K562 (cell line): Measurements from ENCODE around the gene SH3RF1. TPM values are rescaled to one million over a fixed set of nuclear protein-coding genes. Genes with fewer than 3 reads are reported as not detected.

Experiments used
- ATAC-seq: fragments of 200-7000 bp; cut with Tn5 transposase; 3 replicates; pipeline ENCODE4 v1.9.1; 2020; ENCODE audit warnings: moderate library complexity
- BruUV-seq: library from RNA; stranded (reverse); fragments of 400-500 nt; replicated peaks from 2 replicates; lab custom pipeline; 2021; lab: Mats Ljungman, UMichigan
- CTCF ChIA-PET: fragments of 300-600 bp; formaldehyde crosslinking; extraction: SDS; loops from one replicate; lab custom pipeline; 2021; ENCODE audit warnings: low intra/inter-chr PET ratio; lab: Yijun Ruan, JAX
- POLR2A ChIA-PET: fragments of 300-600, 350-650 bp; sonication (Branson Sonifier 250); formaldehyde crosslinking; extraction: SDS; loops from one replicate; lab custom pipeline; 2021; ENCODE audit warnings: antibody characterized with exemption, inconsistent platforms; lab: Yijun Ruan, JAX
- DNase-seq, 4 experiments: peaks; one replicate each; pipeline versions ENCODE4 v3.0.0 to v3.0.0-alpha.2; 2011 to 2018; ENCODE audit warnings: low spot score in 3 of 4, mixed read lengths in 3 of 4; ENCODE audit errors: extremely low read depth in 1 of 4
- FAIRE-seq: peaks from 2 replicates; lab custom pipeline; 2011; peaks lifted over from hg19 to GRCh38; lab: Jason Lieb, UNC
- H2AFZ ChIP-seq: 2 replicates; pipeline ENCODE4 v1.6.0; 2011; ENCODE audit warnings: low read depth, low read length, control low read depth, inconsistent platforms
- H3K27ac ChIP-seq: fragments of 200-600 bp; 3 replicates; pipeline ENCODE4 v1.8.0; 2011; ENCODE audit warnings: low read depth, mild to moderate bottlenecking, control low read depth, inconsistent platforms, low read length, moderate library complexity, mixed read lengths; ENCODE audit errors: extremely low read depth
- H3K27me3 ChIP-seq, 2 experiments: fragments of 300-600 bp in 1 of 2; 2 replicates in 1 of 2; 3 replicates in 1 of 2; pipeline versions ENCODE4 v1.6.0 to v1.8.0; 2011; ENCODE audit warnings: inconsistent platforms in 2 of 2, low read length in 2 of 2, mild to moderate bottlenecking in 1 of 2, mixed read lengths in 1 of 2, moderate library complexity in 1 of 2; ENCODE audit not compliant: control insufficient read depth in 2 of 2, insufficient read depth in 2 of 2
- H3K36me3 ChIP-seq: fragments of 300-600 bp; 3 replicates; pipeline ENCODE4 v1.8.0; 2011; ENCODE audit warnings: mild to moderate bottlenecking, low read length, inconsistent platforms; ENCODE audit not compliant: control insufficient read depth, insufficient read depth
- H3K4me1 ChIP-seq, 2 experiments: fragments of 200-600 bp in 1 of 2; replicated peaks in 1 of 2; 2 replicates in 1 of 2; 3 replicates in 1 of 2; pipeline versions ENCODE4 v1.5.1 to v1.8.0; 2011; ENCODE audit warnings: inconsistent platforms in 2 of 2, low read length in 2 of 2, mild to moderate bottlenecking in 1 of 2, mixed read lengths in 1 of 2, moderate library complexity in 1 of 2; ENCODE audit not compliant: control insufficient read depth in 2 of 2, insufficient read depth in 2 of 2
- H3K4me2 ChIP-seq: 2 replicates; pipeline ENCODE4 v1.6.1; 2011; ENCODE audit warnings: low read length, control low read depth, inconsistent platforms, mixed read lengths; ENCODE audit not compliant: insufficient read depth
- H3K4me3 ChIP-seq: fragments of 200-600 bp; sonication (generic), shearing (Covaris generic); 2 replicates; pipeline ENCODE4 v1.5.1; 2016; ENCODE audit warnings: control low read depth, inconsistent platforms
- H3K79me2 ChIP-seq: fragments of 200-600 bp; 3 replicates; pipeline ENCODE4 v1.8.0; 2011; ENCODE audit warnings: low read length, inconsistent platforms; ENCODE audit not compliant: control insufficient read depth, insufficient read depth
- H3K9ac ChIP-seq, 2 experiments: 2 replicates each; pipeline versions ENCODE4 v1.6.0 to v1.6.1; 2011; ENCODE audit warnings: low read depth in 2 of 2, low read length in 2 of 2, control low read depth in 1 of 2, inconsistent platforms in 1 of 2, mild to moderate bottlenecking in 1 of 2, mixed read lengths in 1 of 2; ENCODE audit not compliant: insufficient read depth in 1 of 2
- H3K9me1 ChIP-seq: one replicate; pipeline ENCODE4 v1.6.0; 2011; ENCODE audit warnings: inconsistent platforms, mild to moderate bottlenecking, low read length, moderate library complexity; ENCODE audit not compliant: control insufficient read depth, insufficient read depth
- H3K9me3 ChIP-seq: replicated peaks from 2 replicates; pipeline ENCODE4 v1.5.1; 2011; ENCODE audit warnings: low read depth, low read length, inconsistent platforms; ENCODE audit not compliant: control insufficient read depth, insufficient read depth
- H4K20me1 ChIP-seq: replicated peaks from 2 replicates; pipeline ENCODE4 v1.6.1; 2011; ENCODE audit warnings: low read length, inconsistent platforms, mixed read lengths; ENCODE audit not compliant: control insufficient read depth, insufficient read depth
- ATF1 ChIP-seq, 2 experiments: fragments of 450-650 bp in 1 of 2; IDR thresholded peaks; 2 replicates each; pipeline ENCODE4 v1.6.1; 2016; ENCODE audit warnings: missing compliant biosample characterization in 1 of 2, missing genetic modification characterization in 1 of 2
- CBFA2T2 ChIP-seq: fragments of 450-650 bp; conservative IDR thresholded peaks from 2 replicates; pipeline ENCODE4 v1.6.1; 2017; ENCODE audit warnings: mild to moderate bottlenecking
- MYBL2 ChIP-seq, 2 experiments: fragments of 450-650 bp in 1 of 2; sonication (generic) in 1 of 2; formaldehyde crosslinking in 1 of 2; IDR thresholded peaks; 2 replicates each; pipeline versions ENCODE4 v1.6.1 to v1.8.1; 2017 to 2022; ENCODE audit warnings: borderline replicate concordance in 1 of 2, inconsistent platforms in 1 of 2, low read depth in 1 of 2, mild to moderate bottlenecking in 1 of 2, missing genetic modification reagents in 1 of 2, moderate library complexity in 1 of 2
- PHTF2 ChIP-seq: fragments of 250-450 bp; sonication (Bioruptor Pico); IDR thresholded peaks from 2 replicates; pipeline ENCODE4 v1.5.0; 2021; ENCODE audit warnings: mild to moderate bottlenecking
- THRAP3 ChIP-seq: fragments of 450-650 bp; IDR thresholded peaks from 2 replicates; pipeline ENCODE4 v1.6.1; 2016; ENCODE audit warnings: mild to moderate bottlenecking, inconsistent platforms, borderline replicate concordance
- ZEB2 ChIP-seq: fragments of 450-650 bp; IDR thresholded peaks from 2 replicates; pipeline ENCODE4 v1.6.1; 2016
- ZNF134 ChIP-seq: fragments of 250-450 bp; sonication (Bioruptor Pico); conservative IDR thresholded peaks from 2 replicates; pipeline ENCODE4 v1.4.0; 2020
- ZNF584 ChIP-seq: fragments of 200-800 bp; sonication (Bioruptor generic); IDR thresholded peaks from 2 replicates; pipeline ENCODE4 v1.6.1; 2016; ENCODE audit warnings: low read depth, mild to moderate bottlenecking, missing genetic modification characterization, missing compliant biosample characterization
- WGBS: fragments of 100-300 bp; shearing (Covaris generic); methylation state at CpG from one replicate; pipeline ENCODE4 v1.1.6; 2016; ENCODE audit warnings: low coverage, mixed read lengths; ENCODE audit not compliant: insufficient coverage; ENCODE audit errors: missing lambda C conversion rate; 5-methylcytosine and 5-hydroxymethylcytosine counted together
- in situ Hi-C: fragments of 300-500 bp; cut with MboI; formaldehyde crosslinking; loops from 4 replicates; pipeline ENCODE4 v1.15.0; 2018; ENCODE audit warnings: inconsistent platforms, mixed read lengths
- intact Hi-C: fragments of 100-400 bp; cut with micrococcal nuclease; formaldehyde crosslinking; loops from 2 replicates; pipeline ENCODE4 v1.14.2; 2022
- polyA plus RNA-seq, 8 experiments: library from polyadenylated mRNA; depleted of rRNA in 4 of 8; stranded (reverse) in 5 of 8; unstranded in 3 of 8; fragments of >200 nt; fragmentation: Nextera tagmentation in 2 of 8; fragmentation: Illumina TruSeq in 1 of 8; extraction: Ambion mirVana in 2 of 8; extraction: Trizol in 1 of 8; gene quantifications; 2 replicates each; pipeline versions ENCODE4 v1.2.1 to v1.2.3, GENCODE V29; 2011 to 2014; ENCODE audit warnings: inconsistent platforms in 1 of 8, missing spikeins in 1 of 8
- total RNA-seq, 7 experiments: library from RNA; depleted of rRNA in 6 of 7; stranded (reverse); fragments of >200 nt in 6 of 7; fragmentation: Illumina TruSeq in 2 of 7; extraction: Trizol in 2 of 7; gene quantifications; 2 replicates each; pipeline versions ENCODE4 v1.2.1 to v1.2.3, GENCODE V29; 2011 to 2021; ENCODE audit warnings: low replicate concordance in 1 of 7
- TF ChIP-seq, protein P1 (sequence below): sonication (generic); formaldehyde crosslinking; IDR thresholded peaks from 2 replicates; pipeline ENCODE4 v1.8.1; 2023; ENCODE audit warnings: missing genetic modification reagents, mild to moderate bottlenecking, borderline replicate concordance
- TF ChIP-seq, protein P2 (sequence below): fragments of 250-450 bp; sonication (Bioruptor Pico); IDR thresholded peaks from 2 replicates; pipeline ENCODE4 v1.8.0; 2022; ENCODE audit warnings: inconsistent platforms, mild to moderate bottlenecking, moderate library complexity, borderline replicate concordance

SH3RF1 gene
- total and polyA plus RNA-seq, 9 of the 15 experiments (the other 6 are each of a cell fraction or from before 2014, with no cell fraction given): 0.04 to 0.16 (median 0.11) TPM; not detected in 6

- no peak overlapping the region for H3K27ac ChIP-seq
- no peaks in the 10 kb centered on the region for H4K20me1 ChIP-seq
- intact Hi-C loops (no loop called here), in situ Hi-C loops (no loop called here)
- no peak overlapping the region for H3K4me2 ChIP-seq
- H3K9me3 ChIP-seq: no peaks in the 10 kb centered on the region
- no TSS peak for BruUV-seq
- no peak for ATAC-seq
- no peaks in the 10 kb centered on the region for H3K36me3 ChIP-seq
- DNase-seq: no peak
- H2AFZ ChIP-seq: no peak overlapping the region
- H3K27me3 ChIP-seq: peaks cover 23 to 25% of the 10 kb centered on the region in 2 experiments; a peak in 3 of 5 replicates
- H3K4me3 ChIP-seq: no peak overlapping the region
- no peak overlapping the region for H3K9ac ChIP-seq
- CTCF ChIA-PET: interaction anchor here (0.7 kb wide), 1 partner anchor 29 kb away, joined by 3 read pairs; no protein-coding TSS in a partner anchor
- no peaks in the 10 kb centered on the region for H3K9me1 ChIP-seq
- H3K79me2 ChIP-seq: no peaks in the 10 kb centered on the region
- no peak for FAIRE-seq
- no peak for TF ChIP-seq PHTF2 (CRISPR knock-in tag)
- H3K4me1 ChIP-seq: no peaks in the 10 kb centered on the region
- POLR2A ChIA-PET: no interaction called here
- WGBS: 5% methylated on average over 4 of the region's 6 CpGs
Measured at GRCh38 chr4:169054879-169055278, 215.9 kb downstream of the SH3RF1 start.

DNA sequence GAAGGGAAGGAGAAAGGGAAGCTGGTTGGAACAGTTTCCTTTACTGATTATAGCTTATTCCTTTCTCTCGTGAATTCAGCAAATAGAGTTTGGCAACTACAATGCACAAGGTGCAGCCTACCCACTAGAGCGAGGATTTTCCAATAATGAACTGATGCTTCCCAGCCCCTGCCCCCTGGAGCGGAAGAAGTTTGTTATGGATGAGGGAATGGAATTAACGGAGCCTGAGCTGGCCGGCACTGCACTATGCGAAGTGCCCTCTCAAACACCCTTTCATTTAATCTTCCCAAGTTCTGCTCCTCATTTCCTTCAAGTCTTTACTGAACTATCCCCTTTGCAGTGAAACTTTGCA lies 218.2 kb downstream of the SH3RF1 start:
- H3K4me1 ChIP-seq: no peaks in the 10 kb centered on the region
- no peaks in the 10 kb centered on the region for H3K9me1 ChIP-seq
- no peak overlapping the region for H2AFZ ChIP-seq
- DNase-seq: no peak
- ChIA-PET POLR2A (no interaction called here), CTCF (no interaction called here)
- in situ Hi-C loops (no loop called here), intact Hi-C loops (no loop called here)
- peaks cover 32 to 35% of the 10 kb centered on the region in 2 experiments; a peak in 4 of 5 replicates for H3K27me3 ChIP-seq
- no peaks in the 10 kb centered on the region for H3K79me2 ChIP-seq
- H4K20me1 ChIP-seq: no peaks in the 10 kb centered on the region
- no peak for FAIRE-seq
- H3K9me3 ChIP-seq: no peaks in the 10 kb centered on the region
- H3K4me2 ChIP-seq: no peak overlapping the region
- ATAC-seq: no peak
- BruUV-seq: no TSS peak
- no peak overlapping the region for H3K9ac ChIP-seq
- no peaks in the 10 kb centered on the region for H3K36me3 ChIP-seq
- no peak overlapping the region for H3K4me3 ChIP-seq
- no peak overlapping the region for H3K27ac ChIP-seq
- WGBS: 7% methylated on average over 6 of the region's 6 CpGs
- TF ChIP-seq, protein P1, sequence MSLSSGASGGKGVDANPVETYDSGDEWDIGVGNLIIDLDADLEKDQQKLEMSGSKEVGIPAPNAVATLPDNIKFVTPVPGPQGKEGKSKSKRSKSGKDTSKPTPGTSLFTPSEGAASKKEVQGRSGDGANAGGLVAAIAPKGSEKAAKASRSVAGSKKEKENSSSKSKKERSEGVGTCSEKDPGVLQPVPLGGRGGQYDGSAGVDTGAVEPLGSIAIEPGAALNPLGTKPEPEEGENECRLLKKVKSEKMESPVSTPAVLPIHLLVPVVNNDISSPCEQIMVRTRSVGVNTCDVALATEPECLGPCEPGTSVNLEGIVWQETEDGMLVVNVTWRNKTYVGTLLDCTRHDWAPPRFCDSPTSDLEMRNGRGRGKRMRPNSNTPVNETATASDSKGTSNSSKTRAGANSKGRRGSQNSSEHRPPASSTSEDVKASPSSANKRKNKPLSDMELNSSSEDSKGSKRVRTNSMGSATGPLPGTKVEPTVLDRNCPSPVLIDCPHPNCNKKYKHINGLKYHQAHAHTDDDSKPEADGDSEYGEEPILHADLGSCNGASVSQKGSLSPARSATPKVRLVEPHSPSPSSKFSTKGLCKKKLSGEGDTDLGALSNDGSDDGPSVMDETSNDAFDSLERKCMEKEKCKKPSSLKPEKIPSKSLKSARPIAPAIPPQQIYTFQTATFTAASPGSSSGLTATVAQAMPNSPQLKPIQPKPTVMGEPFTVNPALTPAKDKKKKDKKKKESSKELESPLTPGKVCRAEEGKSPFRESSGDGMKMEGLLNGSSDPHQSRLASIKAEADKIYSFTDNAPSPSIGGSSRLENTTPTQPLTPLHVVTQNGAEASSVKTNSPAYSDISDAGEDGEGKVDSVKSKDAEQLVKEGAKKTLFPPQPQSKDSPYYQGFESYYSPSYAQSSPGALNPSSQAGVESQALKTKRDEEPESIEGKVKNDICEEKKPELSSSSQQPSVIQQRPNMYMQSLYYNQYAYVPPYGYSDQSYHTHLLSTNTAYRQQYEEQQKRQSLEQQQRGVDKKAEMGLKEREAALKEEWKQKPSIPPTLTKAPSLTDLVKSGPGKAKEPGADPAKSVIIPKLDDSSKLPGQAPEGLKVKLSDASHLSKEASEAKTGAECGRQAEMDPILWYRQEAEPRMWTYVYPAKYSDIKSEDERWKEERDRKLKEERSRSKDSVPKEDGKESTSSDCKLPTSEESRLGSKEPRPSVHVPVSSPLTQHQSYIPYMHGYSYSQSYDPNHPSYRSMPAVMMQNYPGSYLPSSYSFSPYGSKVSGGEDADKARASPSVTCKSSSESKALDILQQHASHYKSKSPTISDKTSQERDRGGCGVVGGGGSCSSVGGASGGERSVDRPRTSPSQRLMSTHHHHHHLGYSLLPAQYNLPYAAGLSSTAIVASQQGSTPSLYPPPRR (CRISPR knock-in tag): no peak
- TF ChIP-seq, protein P2, sequence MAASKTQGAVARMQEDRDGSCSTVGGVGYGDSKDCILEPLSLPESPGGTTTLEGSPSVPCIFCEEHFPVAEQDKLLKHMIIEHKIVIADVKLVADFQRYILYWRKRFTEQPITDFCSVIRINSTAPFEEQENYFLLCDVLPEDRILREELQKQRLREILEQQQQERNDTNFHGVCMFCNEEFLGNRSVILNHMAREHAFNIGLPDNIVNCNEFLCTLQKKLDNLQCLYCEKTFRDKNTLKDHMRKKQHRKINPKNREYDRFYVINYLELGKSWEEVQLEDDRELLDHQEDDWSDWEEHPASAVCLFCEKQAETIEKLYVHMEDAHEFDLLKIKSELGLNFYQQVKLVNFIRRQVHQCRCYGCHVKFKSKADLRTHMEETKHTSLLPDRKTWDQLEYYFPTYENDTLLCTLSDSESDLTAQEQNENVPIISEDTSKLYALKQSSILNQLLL: no peak
- TF ChIP-seq MYBL2 (IDR thresholded peaks at IDR 0.05; ENCODE audit: low read depth) (no peak), MYBL2 (CRISPR knock-in tag; IDR thresholded peaks at IDR 0.05; ENCODE audit: borderline replicate concordance) (no peak), ZNF134 (CRISPR knock-in tag) (no peak), ATF1 (CRISPR knock-in tag; IDR thresholded peaks at IDR 0.05) (no peak), ATF1 (tag; IDR thresholded peaks at IDR 0.05) (no peak), ZNF584 (no peak), ZEB2 (no peak), CBFA2T2 (no peak), THRAP3 (no peak)
